Dermis microvascular lymphatic vessel endothelial cell (primary cell): ENCODE measurements around the gene SMIM21. TPM values are rescaled to one million over a fixed set of nuclear protein-coding genes. Genes with fewer than 3 reads are reported as not detected.
A peak's percentile ranks its signal among the peaks of the same experiment; 100 is the strongest.

Experiments used
- DNase-seq, 2 donors: peaks; one replicate each; pipeline versions ENCODE4 v3.0.0 to v3.0.0-alpha.2; 2010; ENCODE audit warnings: low read depth in 2 of 2
- total RNA-seq: library from RNA; depleted of rRNA; stranded (reverse); fragments of >200 nt; gene quantifications from 2 replicates; pipeline ENCODE4 v1.2.1, GENCODE V29; 2014

The SMIM21 gene
- total RNA-seq, 1 donor from 2014 or later: not detected

DNA sequence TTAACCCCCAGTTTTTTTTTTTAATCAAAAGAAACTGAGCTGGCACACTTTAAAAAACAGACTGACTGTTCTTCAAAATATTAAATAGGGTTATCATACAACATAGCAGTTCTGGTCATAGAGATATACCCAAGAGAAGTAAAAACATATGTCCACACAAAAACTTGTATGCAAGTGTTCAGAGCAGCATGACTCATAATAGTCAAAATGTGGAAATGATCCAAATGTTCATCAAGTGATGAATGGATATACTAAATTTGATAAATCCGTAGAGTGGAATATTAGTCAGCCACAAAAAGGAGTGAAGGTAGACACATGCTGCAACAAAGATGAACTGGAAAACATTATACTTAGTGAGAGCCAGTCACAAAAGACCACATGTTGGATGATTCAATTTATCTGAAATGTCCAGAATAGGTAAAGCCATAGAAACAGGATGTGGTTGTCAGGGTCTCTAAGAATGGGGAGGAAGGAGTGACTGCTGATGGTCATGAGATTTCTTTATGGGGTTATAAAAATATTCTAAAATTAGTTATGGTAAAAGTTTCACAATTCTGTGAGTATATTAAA is 5.1 kb downstream of the SMIM21 start:
- DNase-seq: no peak

DNA sequence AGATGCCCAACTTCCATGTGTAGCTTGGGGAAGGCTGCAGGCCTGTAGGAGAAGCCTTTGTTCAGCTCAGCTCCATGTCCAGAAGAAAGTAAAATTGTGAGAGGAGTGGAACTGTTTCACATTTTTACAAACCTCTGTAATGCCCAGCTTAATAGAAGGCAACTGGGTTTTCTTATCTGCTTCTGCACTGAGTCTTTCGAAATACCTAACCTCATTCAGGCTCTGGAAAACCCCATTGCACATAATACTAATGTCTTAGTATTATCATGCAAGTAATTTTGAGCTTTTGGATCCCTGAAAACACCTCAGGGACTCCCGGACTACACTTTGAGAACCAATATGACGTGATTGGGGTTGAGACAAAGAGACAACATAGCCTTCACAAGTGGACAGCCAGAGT is 5.8 kb downstream of the SMIM21 start:
- no peak for DNase-seq

DNA sequence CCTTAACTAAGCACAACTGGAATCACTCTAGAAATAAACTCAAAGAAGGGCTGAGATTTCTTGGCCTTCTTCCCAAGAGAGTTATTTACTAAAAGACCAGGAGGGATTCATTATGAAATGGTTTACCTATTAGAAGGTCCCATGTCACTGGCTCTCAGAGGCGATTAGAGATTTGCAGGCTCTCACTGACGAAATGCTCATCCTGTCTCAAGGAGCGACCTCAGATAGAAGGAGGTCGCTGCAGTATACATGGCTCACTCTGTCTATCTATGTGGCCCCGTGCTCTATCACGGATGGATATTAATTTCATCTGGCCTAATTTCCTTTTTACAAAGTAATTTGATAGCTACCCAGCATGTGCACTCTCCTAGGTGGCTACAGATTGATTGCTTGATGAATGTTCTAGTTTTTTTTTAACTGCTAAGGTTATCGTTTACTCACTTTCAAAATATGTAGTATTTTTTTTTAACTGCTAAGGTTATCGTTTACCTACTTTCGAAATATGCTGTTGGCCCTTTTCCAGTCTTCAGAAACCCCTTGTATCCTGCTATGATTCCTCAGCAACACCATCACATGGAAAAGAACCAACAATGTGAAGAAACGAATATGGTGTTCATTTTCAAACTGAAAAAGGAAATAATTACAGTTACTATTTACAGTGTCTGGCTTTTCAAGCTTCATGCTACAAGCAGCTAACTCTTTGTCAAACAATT is 9.1 kb downstream of the SMIM21 start:
- DNase-seq: no peak

DNA sequence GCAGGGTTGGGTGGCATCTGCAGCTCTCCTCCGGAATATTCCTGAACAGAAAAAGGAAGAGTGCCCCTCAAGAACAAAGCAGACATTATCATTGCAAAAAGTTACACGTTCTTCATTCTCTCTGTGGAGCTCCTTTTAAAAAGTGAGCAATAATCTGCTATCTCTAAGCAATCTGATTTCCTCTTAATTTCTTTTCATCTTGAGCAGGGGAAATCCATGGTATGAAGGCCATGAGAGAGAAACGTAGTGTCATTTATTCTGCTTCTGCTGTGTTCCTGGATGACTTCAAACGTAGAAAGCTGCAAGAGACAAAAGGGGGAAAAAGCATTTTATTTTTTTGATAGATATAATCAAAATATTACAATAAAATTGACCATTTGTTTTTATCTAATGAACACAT is 16.9 kb downstream of the SMIM21 start:
- DNase-seq: no peak

DNA sequence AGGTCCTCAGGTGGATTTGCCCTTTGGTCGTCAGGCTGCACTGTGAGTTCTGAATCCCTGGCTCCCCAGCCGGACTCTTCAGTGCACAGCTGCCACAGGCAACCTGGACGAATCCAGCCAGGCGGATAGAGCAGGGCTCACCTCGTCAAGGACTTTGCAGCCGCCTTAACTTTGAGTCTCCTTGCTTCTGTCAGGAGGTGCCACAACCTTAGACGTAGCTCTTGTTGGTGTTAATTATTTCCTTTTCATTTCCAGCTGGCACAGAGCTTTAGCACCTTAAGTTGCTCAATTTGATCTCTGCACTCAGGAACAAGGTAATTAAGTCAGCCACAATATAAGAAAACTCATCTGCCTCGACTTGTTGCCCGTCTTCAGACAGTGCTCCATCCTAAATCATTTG is 17.7 kb downstream of the SMIM21 start:
- no peak for DNase-seq

DNA sequence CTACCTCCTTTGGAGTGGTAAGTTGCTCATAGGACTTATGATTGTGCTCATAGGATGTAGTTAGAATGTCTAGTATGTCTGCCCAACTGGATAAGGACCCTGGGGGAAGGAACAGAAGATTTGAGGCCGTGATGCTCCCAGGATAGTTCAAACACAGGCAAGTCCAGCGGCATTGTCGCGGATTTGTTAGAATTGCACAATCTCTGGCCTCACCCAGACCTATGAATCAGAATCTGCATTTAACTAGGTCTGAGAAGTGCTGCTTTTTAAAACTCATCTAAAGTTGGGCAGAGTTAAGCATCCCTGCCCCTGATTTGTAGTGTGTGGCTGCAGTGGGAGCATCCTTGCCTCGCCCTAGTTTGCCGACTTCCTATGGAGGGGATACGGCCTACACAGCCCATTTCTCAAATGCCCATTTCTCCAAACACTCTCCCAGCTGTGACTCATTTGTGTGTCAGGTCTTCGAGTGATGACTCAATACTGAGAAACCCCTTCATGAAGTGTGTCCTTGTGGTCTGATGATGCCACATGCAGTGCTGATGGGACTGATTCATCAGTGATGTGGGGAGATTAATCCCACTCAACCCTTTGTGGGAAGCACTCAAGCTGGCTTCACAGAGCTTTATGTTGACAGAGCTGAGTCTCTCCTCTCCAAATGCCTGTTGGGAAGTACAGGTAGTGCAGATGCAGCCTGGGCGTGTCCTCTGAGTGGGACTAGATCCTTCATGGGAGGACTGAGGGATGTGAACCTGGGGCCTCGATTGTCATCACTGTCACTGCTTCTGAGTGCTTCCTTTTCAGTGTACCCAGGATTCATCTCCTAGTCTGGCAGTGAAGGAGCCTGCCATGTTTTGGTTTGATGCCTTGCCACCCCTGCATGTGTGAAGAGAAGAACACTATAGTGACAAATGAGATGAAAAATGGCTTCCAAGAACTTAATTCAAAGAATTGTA is 18.7 kb downstream of the SMIM21 start:
- DNase-seq: peak in 1 of 2 donors; percentile 9

DNA sequence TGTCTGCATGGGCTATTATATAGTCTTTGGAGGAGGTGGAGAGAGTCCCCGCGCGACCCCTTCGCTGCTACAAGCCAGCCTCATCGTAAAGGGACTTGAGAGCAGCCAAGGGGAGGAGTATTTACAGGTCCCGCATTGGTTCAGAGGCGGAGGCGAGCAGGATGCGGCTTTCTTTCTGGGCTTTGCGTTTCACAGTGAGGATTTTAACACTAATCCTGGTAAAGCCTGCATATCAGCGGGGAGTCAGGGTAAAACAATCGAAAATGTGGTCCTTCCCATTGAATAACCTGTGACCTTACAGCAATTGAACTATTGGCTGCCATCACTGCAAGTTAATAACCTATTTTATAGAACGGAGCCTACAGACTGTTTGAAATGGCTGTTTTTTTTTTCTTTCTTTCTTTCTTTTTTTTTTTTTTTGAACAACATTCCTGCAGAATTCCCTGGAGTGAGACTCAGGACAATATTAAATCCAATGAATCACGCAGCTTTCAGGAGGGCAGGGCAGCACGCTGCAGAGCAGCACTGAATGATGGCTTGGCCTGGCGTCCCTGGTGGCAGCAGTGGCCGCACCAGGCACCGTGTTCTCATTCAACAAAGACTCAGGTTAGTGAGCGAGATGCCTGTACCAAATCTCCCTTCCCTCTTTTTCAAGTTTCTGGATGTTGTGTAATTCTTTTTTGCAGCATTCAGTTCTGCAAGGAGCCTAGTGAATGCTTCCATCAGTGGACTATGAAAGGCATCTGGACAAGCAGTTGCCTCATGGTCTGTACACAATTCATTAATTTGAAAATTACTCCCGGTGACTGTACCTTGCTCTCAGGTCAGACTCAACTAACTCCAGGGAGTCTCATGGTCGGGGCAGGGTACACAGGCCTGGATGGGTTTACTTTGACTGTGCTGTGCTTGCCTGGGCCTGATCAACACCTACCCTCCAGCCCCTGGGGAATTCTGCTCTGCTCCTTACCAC is 19.8 kb downstream of the SMIM21 start:
- DNase-seq: no peak

DNA sequence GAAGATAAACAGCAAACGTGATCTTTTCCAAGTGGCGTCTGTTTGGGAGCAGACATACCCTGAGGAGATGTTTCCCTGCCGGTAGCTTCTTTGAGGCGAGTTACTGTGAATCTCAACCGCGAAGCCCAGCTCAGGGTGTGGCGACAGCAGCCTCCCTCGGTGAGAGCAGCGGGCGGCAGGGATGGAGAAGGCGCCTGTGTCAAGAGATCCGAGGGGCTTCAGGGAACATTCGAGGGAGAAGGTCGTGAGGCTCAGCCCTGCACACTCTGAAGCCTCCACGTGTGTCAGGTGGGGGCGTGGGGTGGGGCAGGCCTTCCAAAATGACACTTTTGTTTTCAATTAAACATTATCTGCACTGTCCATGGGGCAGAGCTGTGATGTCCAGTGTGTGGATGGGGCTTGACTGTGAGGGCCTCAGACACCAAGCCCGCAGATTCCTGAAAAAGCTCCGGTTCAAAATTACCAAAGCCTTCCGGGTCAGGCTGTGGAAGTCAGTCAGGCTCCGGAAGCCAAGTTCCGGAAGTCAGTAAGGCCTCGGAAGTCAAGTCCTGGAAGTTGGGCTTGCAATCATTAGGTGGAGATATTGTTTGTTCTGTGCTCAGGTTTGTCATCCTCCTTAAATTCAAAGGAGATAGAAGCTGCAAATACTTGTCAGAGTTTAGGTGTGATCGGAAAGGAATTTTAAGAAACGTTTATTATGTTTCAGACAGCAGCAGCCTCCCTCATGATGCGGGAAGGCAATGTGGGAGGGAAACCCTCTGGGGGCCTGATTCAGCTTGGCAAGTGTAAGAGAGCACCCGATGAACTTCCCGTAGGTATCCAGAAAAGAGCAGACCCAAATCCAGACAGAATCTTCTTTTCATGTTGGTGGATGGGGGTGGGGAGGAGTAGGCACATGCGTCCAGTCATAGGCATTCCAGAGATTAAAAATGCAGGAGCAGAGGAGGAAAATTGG is 20.7 kb downstream of the SMIM21 start:
- no peak for DNase-seq

DNA sequence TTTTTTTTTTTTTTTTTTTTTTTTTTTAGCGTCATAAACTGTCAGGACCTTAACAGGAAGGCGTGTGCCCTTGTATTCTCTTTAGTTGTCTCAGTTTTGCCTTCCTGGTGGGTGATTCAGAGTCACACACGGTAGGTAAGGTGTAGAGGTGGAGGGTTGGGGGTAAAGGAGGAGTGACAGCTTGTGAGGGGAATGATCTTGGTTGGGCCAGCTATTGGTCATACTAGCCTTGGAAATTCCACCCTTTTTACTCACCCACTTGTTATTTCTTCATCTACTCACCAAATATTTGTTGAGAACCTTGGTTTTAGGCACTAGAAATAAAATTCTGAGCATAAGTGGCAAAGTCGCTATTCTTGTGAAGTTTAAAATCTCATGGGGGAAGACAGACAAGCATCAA is 22.2 kb downstream of the SMIM21 start:
- no peak for DNase-seq

DNA sequence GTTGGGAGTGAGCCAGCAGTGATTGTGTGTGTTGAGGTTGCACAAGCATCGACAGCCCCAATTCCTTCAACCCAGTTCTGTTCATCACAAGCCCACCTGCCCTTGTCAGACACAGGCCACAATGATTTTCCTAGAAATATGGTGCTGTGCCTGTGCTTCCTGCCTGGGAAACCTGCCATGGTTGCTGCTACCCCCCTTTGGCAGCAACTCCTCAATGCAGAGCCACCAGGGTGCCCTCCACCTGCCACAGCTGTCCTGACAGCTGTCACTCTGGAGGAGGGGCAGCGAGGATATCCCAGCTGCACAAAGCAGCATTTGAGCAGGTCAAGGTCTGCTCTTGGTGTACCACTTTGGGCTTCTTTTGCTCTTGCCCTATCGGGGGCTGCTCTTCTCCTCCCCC is 27.1 kb downstream of the SMIM21 start:
- no peak for DNase-seq

DNA sequence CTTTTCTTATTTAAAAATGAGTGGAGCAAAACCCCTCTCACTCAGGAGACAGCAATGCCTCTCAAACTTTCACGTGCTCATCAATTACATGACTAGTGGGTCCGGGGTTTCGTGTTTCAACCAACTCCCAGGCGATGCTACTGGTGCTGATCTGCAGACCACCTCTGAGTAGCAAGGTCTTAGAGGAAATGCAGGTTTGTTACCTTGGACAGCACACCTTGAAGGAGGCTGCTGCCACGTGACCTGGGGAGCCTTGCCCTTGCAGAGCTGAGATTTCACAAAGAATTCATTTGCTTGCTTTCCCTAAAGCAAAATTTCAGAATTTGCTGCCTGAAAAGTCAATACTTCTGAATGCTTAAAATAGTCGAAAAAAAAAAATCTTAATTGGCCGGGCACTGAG is 32.4 kb downstream of the SMIM21 start:
- no peak for DNase-seq

DNA sequence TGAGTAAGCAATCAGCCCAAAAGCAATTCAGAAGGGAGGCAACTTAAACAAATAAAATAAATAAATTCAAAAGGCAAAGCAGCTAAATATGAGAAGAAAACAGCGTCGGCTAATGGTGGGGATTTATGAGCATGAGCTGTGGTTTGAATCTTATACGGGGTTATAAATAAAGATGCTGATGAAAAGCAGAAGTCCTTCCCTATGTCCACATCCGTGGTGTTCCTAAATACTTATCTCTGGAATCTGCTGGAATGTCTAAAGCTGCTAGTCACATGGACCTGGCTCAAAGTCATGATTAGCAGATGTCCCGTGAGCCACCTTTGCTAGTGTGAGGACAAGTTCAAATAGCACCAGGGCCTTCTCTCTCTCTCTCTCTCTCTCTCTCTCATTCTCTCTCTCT is 33.8 kb downstream of the SMIM21 start:
- no peak for DNase-seq

DNA sequence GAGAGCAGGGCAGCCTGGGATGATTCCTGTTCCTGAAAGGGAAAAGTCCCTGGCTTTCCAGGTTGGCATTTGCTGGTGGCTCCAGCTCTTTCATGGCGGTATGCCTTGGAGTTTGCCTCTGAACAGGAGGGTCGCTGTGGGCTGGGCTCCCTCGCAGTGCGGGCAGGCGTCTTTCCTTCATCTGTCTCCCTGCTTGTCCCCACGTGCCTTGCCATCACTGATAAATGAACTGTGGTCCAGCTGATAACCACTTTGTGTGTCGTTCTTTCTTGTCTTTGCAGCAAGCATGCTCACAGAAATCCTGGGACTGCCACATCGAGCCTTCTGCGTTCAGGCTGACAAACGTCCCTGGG is 35.3 kb downstream of the SMIM21 start:
- no peak for DNase-seq

DNA sequence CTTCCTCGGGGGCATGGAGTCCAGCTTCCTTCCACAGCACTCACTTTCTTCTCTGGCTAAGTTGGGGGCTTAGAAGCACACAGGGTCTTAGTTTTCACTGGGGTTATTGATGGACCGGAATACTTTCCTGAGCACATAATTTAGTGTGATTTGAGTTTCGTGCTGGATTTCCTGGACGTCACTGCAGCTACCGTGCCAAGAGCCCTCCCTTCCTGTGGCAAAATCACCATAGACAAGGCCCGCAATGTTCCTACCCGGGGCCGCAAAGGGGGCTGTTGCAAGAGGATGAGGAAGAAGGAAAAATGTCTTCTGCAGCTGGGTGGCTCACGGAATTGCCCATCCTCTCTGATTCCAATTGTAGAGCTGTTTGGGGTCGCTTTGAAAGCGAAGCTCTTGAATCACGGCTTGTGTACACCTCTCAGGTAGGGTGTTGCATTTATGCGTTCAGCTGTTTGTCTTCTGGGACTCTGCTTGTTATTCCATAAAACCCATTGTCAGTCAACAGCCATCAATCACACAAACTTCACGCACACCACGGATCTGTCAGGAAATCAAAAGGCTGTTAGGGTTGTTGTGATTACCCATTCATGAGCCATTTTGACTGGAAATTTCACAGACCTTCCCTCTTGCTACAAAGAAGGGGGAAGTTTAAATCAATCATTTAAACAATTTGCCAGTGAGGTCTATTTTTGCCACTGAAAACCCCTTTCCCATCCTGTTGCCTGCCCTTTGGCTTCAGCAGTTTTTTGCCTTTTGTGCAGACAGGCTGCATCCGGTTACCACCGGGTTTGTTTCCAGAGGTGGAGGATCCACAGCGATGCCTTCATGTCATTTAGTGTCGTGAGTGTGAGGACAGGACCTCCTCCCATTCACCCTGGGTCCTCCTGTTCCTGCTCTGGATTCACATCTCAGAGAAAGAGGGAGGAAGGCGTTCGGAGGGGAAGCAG is 36.0 kb downstream of the SMIM21 start:
- DNase-seq: peak; percentile 45 to 83

DNA sequence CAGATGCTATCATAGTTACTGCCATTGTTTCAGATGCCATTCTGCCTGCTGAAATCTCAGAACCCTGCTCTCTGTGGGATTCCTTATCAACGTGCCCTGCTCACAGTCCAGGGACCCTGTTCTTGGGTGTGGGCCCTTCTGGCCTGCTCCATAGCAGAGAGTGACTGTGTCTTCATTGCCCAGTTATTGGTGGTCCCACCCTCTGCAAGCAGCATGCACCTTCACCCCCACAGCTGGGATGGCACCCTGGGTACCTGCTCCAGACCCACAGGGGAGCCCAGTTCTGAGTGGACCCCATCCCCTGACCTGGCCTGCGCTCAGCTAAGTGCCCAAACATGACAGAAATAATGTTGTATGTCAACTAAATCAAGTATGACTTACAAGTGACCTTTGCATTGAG is 36.6 kb downstream of the SMIM21 start:
- DNase-seq: no peak

DNA sequence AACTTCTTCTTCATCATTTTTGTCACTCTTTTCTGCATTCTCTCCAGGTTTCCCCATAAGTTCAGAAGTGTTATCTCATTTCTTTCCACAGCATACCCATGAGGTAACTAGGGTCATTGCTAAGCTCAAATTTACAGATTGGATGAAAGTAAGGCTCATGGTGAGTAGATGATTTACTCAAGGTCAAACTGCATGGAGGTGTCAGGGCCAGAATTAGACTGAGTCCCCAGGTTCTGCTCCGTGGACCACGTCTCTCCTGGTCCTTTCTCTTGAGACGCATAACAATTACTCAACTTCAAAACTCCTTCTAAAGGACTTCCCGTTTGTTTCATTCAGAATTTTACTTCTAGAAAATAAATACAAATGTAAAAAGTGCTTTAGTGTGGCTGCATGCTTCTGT is 43.4 kb downstream of the SMIM21 start:
- no peak for DNase-seq

DNA sequence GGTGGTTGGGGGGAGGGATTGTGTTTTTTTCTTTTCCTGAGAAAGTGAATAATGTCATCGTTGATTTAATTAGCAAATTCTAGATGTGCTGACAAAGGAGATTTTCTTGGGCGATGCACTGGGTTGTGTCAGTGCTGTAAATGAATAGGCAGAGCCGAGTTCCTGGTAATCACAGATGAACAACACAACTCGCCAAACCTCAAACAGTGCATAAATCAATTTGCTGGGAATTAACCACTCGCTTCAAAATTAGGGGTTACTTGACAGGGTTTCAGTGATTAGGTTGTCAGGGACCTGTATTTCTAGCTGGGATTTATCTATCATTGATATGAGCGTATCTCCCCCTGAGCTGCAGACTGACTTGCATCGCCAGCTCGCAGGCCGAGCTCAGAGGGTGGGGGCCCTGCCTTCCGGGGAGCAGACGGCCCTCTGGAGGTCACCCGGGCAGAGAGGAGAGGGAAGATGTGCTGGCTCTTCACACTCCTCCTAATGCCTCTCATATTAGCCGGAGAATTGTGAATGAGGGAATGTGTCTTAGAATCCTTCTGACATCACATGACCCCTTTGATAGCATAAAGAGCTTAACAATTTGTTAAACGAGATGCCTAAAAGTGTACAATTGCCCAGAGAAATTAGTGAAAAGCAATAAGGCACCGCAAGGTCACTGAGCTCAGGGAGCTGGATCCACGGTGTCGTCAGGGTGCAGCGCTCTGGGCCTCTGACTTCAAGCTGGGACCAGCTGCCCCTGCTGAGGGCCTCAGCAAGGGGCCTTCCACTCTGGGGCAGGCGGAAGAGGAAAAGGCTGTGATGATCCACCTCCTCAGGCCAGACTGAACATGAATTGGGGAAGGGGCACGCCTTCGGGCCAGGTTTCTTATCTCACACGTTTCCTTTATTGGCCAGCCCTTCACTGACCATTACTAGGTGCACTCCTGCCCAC is 48.9 kb downstream of the SMIM21 start:
- DNase-seq: no peak

DNA sequence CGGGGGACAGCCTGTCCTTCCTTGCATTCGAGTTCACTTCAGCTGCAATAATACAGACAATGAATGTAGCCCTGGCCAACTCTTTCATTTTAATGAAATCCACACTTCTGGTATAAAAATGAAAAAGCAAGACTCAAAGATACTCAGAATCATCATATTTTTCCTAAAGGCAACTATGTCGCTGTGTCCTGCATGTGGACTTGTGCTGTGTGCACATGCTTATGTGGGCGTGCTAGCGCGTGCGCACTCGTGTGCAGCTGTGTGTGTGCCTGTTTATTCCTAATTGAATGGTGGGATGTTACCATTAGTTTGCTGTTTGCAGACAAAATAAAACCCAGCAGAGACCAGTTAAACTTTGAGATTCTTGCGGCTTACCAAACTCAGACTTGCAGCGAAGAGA is 49.6 kb downstream of the SMIM21 start:
- no peak for DNase-seq
